SU-DHL-6 (cell line): ENCODE data around the gene FREY1.

ENCODE experiments used
- H2AFZ ChIP-seq: fragments of 200-600 bp; sonication (generic); 2 replicates; pipeline ENCODE4 v1.6.1; 2014; ENCODE audit warnings: low read depth, mild to moderate bottlenecking, moderate library complexity, mixed read lengths, antibody characterized with exemption, low read length; ENCODE audit not compliant: severe bottlenecking
- H3F3A ChIP-seq: fragments of 200-600 bp; shearing (Covaris generic); 2 replicates; pipeline ENCODE4 v1.6.0; 2016; ENCODE audit warnings: antibody characterized with exemption, mild to moderate bottlenecking; ENCODE audit not compliant: insufficient read depth
- H3K27ac ChIP-seq: fragments of 200-600 bp; sonication (generic); 2 replicates; pipeline ENCODE4 v1.5.1; 2016; ENCODE audit warnings: low read depth, mild to moderate bottlenecking, low read length, moderate library complexity, mixed read lengths
- H3K27me3 ChIP-seq: fragments of 200-600 bp; sonication (generic), shearing (Covaris generic); 2 replicates; pipeline ENCODE4 v1.6.0; 2014; ENCODE audit warnings: mild to moderate bottlenecking, low read length
- H3K36me3 ChIP-seq: fragments of 200-600 bp; sonication (generic); 2 replicates; pipeline ENCODE4 v1.6.1; 2014; ENCODE audit warnings: mild to moderate bottlenecking, low read length, mixed read lengths
- H3K4me2 ChIP-seq: fragments of 300-600, 200-600 bp; shearing (Covaris generic), sonication (generic); 2 replicates; pipeline ENCODE4 v1.6.0; 2014; ENCODE audit warnings: low read length, low read depth, mild to moderate bottlenecking; ENCODE audit not compliant: poor library complexity, severe bottlenecking
- H3K4me3 ChIP-seq: fragments of 200-600 bp; sonication (generic); 2 replicates; pipeline ENCODE4 v1.5.1; 2014; ENCODE audit warnings: antibody characterized with exemption, low read length, mild to moderate bottlenecking, mixed read lengths; ENCODE audit not compliant: insufficient read depth, poor library complexity, severe bottlenecking
- H3K79me2 ChIP-seq: fragments of 200-600 bp; sonication (generic); 2 replicates; pipeline ENCODE4 v1.6.1; 2014; ENCODE audit warnings: mild to moderate bottlenecking, low read length, moderate library complexity; ENCODE audit not compliant: insufficient read depth
- H3K9ac ChIP-seq: fragments of 200-600 bp; sonication (generic); 2 replicates; pipeline ENCODE4 v1.7.0; 2014; ENCODE audit warnings: mild to moderate bottlenecking, low read length
- H3K9me2 ChIP-seq: fragments of 200-600 bp; sonication (generic); replicated peaks from 2 replicates; pipeline ENCODE4 v1.6.1; 2014; ENCODE audit warnings: low read length; ENCODE audit not compliant: insufficient read depth
- H3K9me3 ChIP-seq: fragments of 200-600 bp; sonication (generic); 2 replicates; pipeline ENCODE4 v1.6.1; 2014; ENCODE audit warnings: low read length, mixed read lengths; ENCODE audit not compliant: insufficient read depth
- H4K20me1 ChIP-seq: fragments of 200-600 bp; sonication (generic); 2 replicates; pipeline ENCODE4 v1.6.1; 2014; ENCODE audit warnings: low read depth, mild to moderate bottlenecking, antibody characterized with exemption, low read length, moderate library complexity, mixed read lengths
- CTCF ChIP-seq: fragments of 200-600 bp; sonication (generic); IDR thresholded peaks from one replicate; pipeline ENCODE4 v1.5.1; 2017; ENCODE audit warnings: antibody characterized with exemption, mild to moderate bottlenecking, low read length, moderate library complexity; ENCODE audit not compliant: insufficient read depth, poor library complexity, severe bottlenecking
- EZH2phosphoT487 ChIP-seq: fragments of 200-600 bp; sonication (generic), shearing (Covaris generic); conservative IDR thresholded peaks from 2 replicates; pipeline ENCODE4 v1.6.1; 2018; ENCODE audit warnings: mild to moderate bottlenecking, antibody characterized with exemption, low read length, moderate library complexity, mixed read lengths

Gene FREY1

DNA sequence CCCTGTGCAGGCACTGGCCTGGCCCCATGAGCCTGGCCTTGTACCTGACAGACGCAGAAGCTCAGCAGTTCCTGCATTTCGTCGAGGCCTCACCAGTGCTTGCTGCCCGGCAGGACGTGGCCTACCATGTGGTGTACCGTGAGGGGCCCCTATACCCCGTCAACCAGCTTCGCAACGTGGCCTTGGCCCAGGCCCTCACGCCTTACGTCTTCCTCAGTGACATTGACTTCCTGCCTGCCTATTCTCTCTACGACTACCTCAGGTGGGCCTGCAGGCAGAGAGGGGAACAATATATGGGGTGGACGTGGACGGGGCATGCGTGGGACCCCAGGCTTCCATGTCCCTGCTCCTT lies 20.2 kb upstream of the FREY1 start:
- Histone ChIP-seq H3K9me3 (no peaks in the 10 kb centered on the region), H3K79me2 (0 out of 2 replicates have a peak, but pooled peaks cover 2% of the 10 kb centered on the region), H3K9ac (no peak overlapping the region), H3K4me2 (no peak overlapping the region), H3F3A (peaks cover 23% of the 10 kb centered on the region), H3K4me3 (no peak overlapping the region), H3K9me2 (no peaks in the 10 kb centered on the region), H2AFZ (no peak overlapping the region), H3K36me3 (no peaks in the 10 kb centered on the region), H3K27me3 (no peaks in the 10 kb centered on the region), H3K27ac (no peak overlapping the region), H4K20me1 (no peaks in the 10 kb centered on the region)
- TF ChIP-seq EZH2phosphoT487: no peak
- no peak for TF ChIP-seq CTCF

DNA sequence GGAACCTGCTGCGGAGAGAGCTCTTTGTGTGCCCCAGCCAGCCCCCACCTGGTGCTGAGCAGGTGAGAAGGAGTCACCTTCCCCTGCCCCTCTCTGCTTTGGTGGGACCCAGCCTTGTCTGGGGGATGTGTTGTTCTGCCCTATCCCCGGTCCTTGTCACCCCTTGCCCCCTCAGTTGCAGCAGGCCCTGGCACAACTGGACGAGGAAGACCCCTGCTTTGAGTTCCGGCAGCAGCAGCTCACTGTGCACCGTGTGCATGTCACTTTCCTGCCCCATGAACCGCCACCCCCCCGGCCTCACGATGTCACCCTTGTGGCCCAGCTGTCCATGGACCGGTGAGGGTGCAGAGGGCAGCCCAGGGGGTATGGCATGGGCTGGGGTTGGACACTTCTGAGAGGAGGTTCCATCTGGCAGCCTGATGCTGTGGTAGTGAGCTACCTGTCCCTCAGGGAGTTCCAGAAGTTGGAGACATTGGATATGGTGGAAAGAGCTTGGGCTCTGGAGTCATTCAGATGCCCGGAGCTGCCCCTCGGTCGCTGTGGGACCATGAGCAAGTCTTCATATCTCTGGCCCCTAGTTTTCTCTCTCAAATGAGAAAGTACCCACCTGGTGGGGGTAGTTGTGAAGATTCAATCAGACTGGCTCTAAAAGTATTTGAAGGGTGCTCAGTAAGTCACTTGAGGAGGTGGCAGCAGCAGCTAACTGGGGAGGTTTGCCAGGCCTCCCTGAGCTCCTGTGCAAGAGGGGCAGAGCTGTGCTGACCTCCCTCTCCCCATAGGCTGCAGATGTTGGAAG lies 19.7 kb upstream of the FREY1 start:
- TF ChIP-seq CTCF: no peak
- no peak for TF ChIP-seq EZH2phosphoT487
- H3K27ac ChIP-seq: no peak overlapping the region
- no peak overlapping the region for H2AFZ ChIP-seq
- peaks cover 19% of the 10 kb centered on the region for H3F3A ChIP-seq
- no peaks in the 10 kb centered on the region for H3K9me3 ChIP-seq
- H3K9ac ChIP-seq: no peak overlapping the region
- no peak overlapping the region for H3K4me3 ChIP-seq
- H3K9me2 ChIP-seq: no peaks in the 10 kb centered on the region
- no peaks in the 10 kb centered on the region for H4K20me1 ChIP-seq
- no peak overlapping the region for H3K4me2 ChIP-seq
- no peaks in the 10 kb centered on the region for H3K79me2 ChIP-seq
- H3K36me3 ChIP-seq: no peaks in the 10 kb centered on the region
- no peaks in the 10 kb centered on the region for H3K27me3 ChIP-seq

DNA sequence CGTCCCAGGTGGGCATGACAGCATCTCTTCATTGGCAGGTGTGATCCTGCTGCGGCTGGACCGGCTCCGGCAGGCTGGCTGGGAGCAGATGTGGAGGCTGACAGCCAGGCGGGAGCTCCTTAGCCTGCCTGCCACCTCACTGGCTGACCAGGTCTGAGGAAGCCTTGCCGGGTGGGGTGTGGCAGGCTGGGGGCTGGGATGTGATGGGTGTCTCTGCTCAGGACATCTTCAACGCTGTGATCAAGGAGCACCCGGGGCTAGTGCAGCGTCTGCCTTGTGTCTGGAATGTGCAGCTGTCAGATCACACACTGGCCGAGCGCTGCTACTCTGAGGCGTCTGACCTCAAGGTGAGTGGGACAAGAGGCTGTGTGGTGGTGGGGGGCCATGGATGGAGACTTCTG lies 18.9 kb upstream of the FREY1 start:
- H3K36me3 ChIP-seq: no peaks in the 10 kb centered on the region
- no peaks in the 10 kb centered on the region for H3K9me2 ChIP-seq

More for the DNA sequence above, 18.9 kb upstream of the FREY1 start:
- H3K27ac ChIP-seq: no peak overlapping the region
- H3F3A ChIP-seq: peaks cover 13% of the 10 kb centered on the region
- H3K27me3 ChIP-seq: no peaks in the 10 kb centered on the region
- no peak overlapping the region for H3K9ac ChIP-seq
- no peaks in the 10 kb centered on the region for H4K20me1 ChIP-seq
- no peak for TF ChIP-seq CTCF
- no peak for TF ChIP-seq EZH2phosphoT487
- H2AFZ ChIP-seq: no peak overlapping the region
- no peaks in the 10 kb centered on the region for H3K79me2 ChIP-seq
- no peaks in the 10 kb centered on the region for H3K9me3 ChIP-seq
- H3K4me3 ChIP-seq: no peak overlapping the region
- H3K4me2 ChIP-seq: no peak overlapping the region
